Body of pancreas (tissue), 4 donors: ENCODE results near the gene CD84. TPM values are rescaled to one million over a fixed set of nuclear protein-coding genes. Genes with fewer than 3 reads are reported as not detected.

Experiments
- ATAC-seq: fragments of 150-250 bp; one replicate; pipeline ENCODE4 v1.9.1; 2016
- DNase-seq, 4 donors: peaks; one replicate each; pipeline ENCODE4 v3.0.0-alpha.2; 2019
- H3K27ac ChIP-seq, 4 donors: fragments of 200-600 bp; sonication (generic); 1 replicate in 3 of 4; 2 replicates in 1 of 4; pipeline versions ENCODE4 v1.5.1 to v1.6.1; 2016 to 2019; ENCODE audit warnings: mild to moderate bottlenecking in 1 of 4, mixed read lengths in 1 of 4, moderate library complexity in 1 of 4
- H3K27me3 ChIP-seq, 2 donors: fragments of 200-600 bp; sonication (generic); one replicate each; pipeline ENCODE4 v1.6.0; 2016; ENCODE audit warnings: mild to moderate bottlenecking in 1 of 2
- H3K36me3 ChIP-seq, 2 donors: fragments of 200-600 bp; sonication (generic); replicated peaks in 1 of 2; 2 replicates each; pipeline ENCODE4 v1.5.1; 2016; ENCODE audit warnings: low read depth in 2 of 2; ENCODE audit not compliant: insufficient read depth in 1 of 2
- H3K4me1 ChIP-seq: fragments of 200-600 bp; sonication (generic); one replicate; pipeline ENCODE4 v1.6.0; 2016
- H3K4me3 ChIP-seq, 2 donors: fragments of 200-600 bp; sonication (generic); 1 replicate in 1 of 2; 2 replicates in 1 of 2; pipeline ENCODE4 v1.5.1; 2016 to 2019
- H3K9me3 ChIP-seq, 3 donors: fragments of 200-600 bp; sonication (generic); 1 replicate in 2 of 3; 2 replicates in 1 of 3; pipeline ENCODE4 v1.5.1; 2016
- CTCF ChIP-seq, 7 experiments: fragments of 450-650 bp in 4 of 7; fragments of 200-600 bp in 3 of 7; sonication (generic) in 3 of 7; IDR thresholded peaks; one replicate each; pipeline ENCODE4 v1.5.1; 2016 to 2019; ENCODE audit warnings: antibody characterized with exemption in 7 of 7
- POLR2A ChIP-seq, 3 donors: fragments of 450-650 bp; IDR thresholded peaks; one replicate each; pipeline ENCODE4 v1.6.1; 2016; ENCODE audit warnings: antibody characterized with exemption in 3 of 3, mild to moderate bottlenecking in 2 of 3
- WGBS, 2 donors: methylation state at CpG; one replicate each; pipeline ENCODE4 v1.1.5; 2017; 5-methylcytosine and 5-hydroxymethylcytosine counted together
- intact Hi-C: fragments of 100-400 bp; cut with DNase I; formaldehyde crosslinking; loops from one replicate; pipeline ENCODE4 v1.15.1; 2023
- total RNA-seq, 2 donors: library from RNA; depleted of rRNA; stranded (reverse); fragments of >200 nt; gene quantifications; one replicate each; pipeline ENCODE4 v1.1.0, GENCODE V29; 2016

The CD84 gene
- total RNA-seq, 2 donors from 2014 or later, result 3.0 to 7.0 TPM

- intact Hi-C loops, result no loop called here
- Histone ChIP-seq H3K36me3 (no peaks in the 10 kb centered on the region), H3K4me1 (no peaks in the 10 kb centered on the region), H3K9me3 (no peaks in the 10 kb centered on the region), H3K27ac (no peak overlapping the region), H3K27me3 (no peaks in the 10 kb centered on the region), H3K4me3 (no peak overlapping the region)
- WGBS, 2 donors, result 39 to 86% methylated on average over 1 to 2 of the region's 2 CpGs
- TF ChIP-seq CTCF (IDR thresholded peaks at IDR 0.05), result no peak
- no peak for TF ChIP-seq POLR2A (IDR thresholded peaks at IDR 0.05)
- DNase-seq (no peak), ATAC-seq (no peak)
These were observed 2.4 kb downstream of the CD84 start for GRCh38 chr1:160576884-160577283.

GRCh38 chr1:160576390-160576789 is 2.9 kb downstream of the CD84 start:
- Histone ChIP-seq H3K27ac (no peak overlapping the region), H3K27me3 (no peaks in the 10 kb centered on the region), H3K9me3 (no peaks in the 10 kb centered on the region), H3K4me1 (no peaks in the 10 kb centered on the region), H3K4me3 (no peak overlapping the region), H3K36me3 (no peaks in the 10 kb centered on the region)
- whole genome bisulfite sequencing, 2 donors, result 81 to 84% methylated on average over 3 of the region's 3 CpGs
- DNase-seq (no peak), ATAC-seq (no peak)
- TF ChIP-seq POLR2A (IDR thresholded peaks at IDR 0.05), result no peak
- intact Hi-C loops, result no loop called here

GRCh38 chr1:160575112-160575664 is 4.1 kb downstream of the CD84 start:
- H3K27me3 ChIP-seq, result no peaks in the 10 kb centered on the region
- no peaks in the 10 kb centered on the region for H3K9me3 ChIP-seq
- no peaks in the 10 kb centered on the region for H3K36me3 ChIP-seq
- intact Hi-C loops, result no loop called here
- H3K27ac ChIP-seq, result peak overlapping the region in 1 of 4 donors; percentile 43
- WGBS, 2 donors, result 72 to 86% methylated on average over 5 of the region's 5 CpGs
- ATAC-seq (no peak), DNase-seq (peak in 1 of 4 donors; percentile 46)
- no peaks in the 10 kb centered on the region for H3K4me1 ChIP-seq
- no peak for TF ChIP-seq CTCF (IDR thresholded peaks at IDR 0.05)
- peak in 1 of 3 donors; percentile 34 for TF ChIP-seq POLR2A (IDR thresholded peaks at IDR 0.05)
- H3K4me3 ChIP-seq, result no peak overlapping the region

- intact Hi-C loops, result no loop called here
- WGBS, 2 donors, result 77 to 85% methylated on average over 3 of the region's 3 CpGs
- Histone ChIP-seq H3K36me3 (no peaks in the 10 kb centered on the region), H3K27ac (no peak overlapping the region), H3K4me3 (no peak overlapping the region), H3K27me3 (no peaks in the 10 kb centered on the region), H3K9me3 (no peaks in the 10 kb centered on the region), H3K4me1 (peaks cover 4% of the 10 kb centered on the region)
- no peak for TF ChIP-seq CTCF (IDR thresholded peaks at IDR 0.05)
- no peak for TF ChIP-seq POLR2A (IDR thresholded peaks at IDR 0.05)
- DNase-seq (peak in 1 of 4 donors; percentile 16), ATAC-seq (no peak)
These were observed 8.5 kb downstream of the CD84 start for GRCh38 chr1:160570840-160571239.

GRCh38 chr1:160569806-160570205 is 9.5 kb downstream of the CD84 start:
- ATAC-seq, result no peak
- TF ChIP-seq CTCF (IDR thresholded peaks at IDR 0.05) (no peak), POLR2A (IDR thresholded peaks at IDR 0.05) (no peak)
- no peak overlapping the region for H3K27ac ChIP-seq

More at GRCh38 chr1:160569806-160570205, 9.5 kb downstream of the CD84 start:
- no peak overlapping the region for H3K4me3 ChIP-seq
- H3K27me3 ChIP-seq, result no peaks in the 10 kb centered on the region
- WGBS, 2 donors, result 73 to 90% methylated on average over 2 of the region's 2 CpGs
- peaks cover 10% of the 10 kb centered on the region for H3K4me1 ChIP-seq
- H3K9me3 ChIP-seq, result no peaks in the 10 kb centered on the region
- DNase-seq, result no peak
- intact Hi-C loops, result no loop called here
- H3K36me3 ChIP-seq, result no peaks in the 10 kb centered on the region
